Measurements from ENCODE around the gene INAFM2. TPM values are rescaled to one million over a fixed set of nuclear protein-coding genes. Genes with fewer than 3 reads are reported as not detected.
A peak's percentile ranks its signal among the peaks of the same experiment; 100 is the strongest.

Gene INAFM2
- total RNA-seq, 1 donor from 2014 or later, result 14.9 TPM

DNA sequence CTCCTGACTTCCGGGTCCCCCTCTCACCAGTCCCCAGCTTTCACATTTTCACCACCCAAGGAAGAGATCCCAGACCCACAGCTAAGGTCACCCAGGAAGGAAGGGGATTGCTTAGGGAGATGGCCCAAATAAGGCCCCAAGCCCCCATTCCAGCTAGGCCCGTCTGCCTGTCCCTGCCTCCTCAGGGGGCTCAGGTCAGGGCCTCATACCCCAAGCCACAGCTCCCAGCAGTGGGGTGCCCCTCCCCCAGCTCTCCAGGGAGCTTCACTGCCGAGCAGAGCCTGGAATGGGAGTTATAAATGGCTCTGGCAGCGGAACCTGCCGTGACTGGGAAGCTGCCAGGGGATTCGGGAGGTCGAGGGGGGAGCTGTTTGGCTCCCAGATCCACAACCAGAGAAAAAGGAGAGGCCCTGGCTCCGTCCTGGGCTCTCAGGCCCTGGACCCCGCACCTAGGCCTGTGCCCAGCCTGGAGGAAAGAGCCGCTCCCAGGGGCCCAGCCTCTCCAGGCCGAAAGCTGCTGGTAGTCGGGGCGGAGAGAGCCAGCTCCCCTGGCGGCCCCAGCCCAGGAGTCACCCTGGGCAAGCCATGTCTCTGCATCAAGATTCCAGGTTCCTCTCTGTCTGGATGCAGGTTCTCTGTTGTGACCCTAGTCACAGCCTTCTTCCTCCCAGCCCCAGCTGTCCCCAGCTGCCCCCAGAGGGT lies 16.7 kb downstream of the INAFM2 start:
- Histone ChIP-seq H3K4me3 (ENCODE audit: low read depth, low read length) (peak overlapping the region; percentile 46), H3K36me3 (ENCODE audit: control insufficient read depth, insufficient read depth, low read length) (peaks cover 3% of the 10 kb centered on the region), H3K27me3 (ENCODE audit: control insufficient read depth, insufficient read depth, low read length) (no peaks in the 10 kb centered on the region)
- no peak for DNase-seq (ENCODE audit: low read depth)
- TF ChIP-seq, protein P1, sequence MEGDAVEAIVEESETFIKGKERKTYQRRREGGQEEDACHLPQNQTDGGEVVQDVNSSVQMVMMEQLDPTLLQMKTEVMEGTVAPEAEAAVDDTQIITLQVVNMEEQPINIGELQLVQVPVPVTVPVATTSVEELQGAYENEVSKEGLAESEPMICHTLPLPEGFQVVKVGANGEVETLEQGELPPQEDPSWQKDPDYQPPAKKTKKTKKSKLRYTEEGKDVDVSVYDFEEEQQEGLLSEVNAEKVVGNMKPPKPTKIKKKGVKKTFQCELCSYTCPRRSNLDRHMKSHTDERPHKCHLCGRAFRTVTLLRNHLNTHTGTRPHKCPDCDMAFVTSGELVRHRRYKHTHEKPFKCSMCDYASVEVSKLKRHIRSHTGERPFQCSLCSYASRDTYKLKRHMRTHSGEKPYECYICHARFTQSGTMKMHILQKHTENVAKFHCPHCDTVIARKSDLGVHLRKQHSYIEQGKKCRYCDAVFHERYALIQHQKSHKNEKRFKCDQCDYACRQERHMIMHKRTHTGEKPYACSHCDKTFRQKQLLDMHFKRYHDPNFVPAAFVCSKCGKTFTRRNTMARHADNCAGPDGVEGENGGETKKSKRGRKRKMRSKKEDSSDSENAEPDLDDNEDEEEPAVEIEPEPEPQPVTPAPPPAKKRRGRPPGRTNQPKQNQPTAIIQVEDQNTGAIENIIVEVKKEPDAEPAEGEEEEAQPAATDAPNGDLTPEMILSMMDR (IDR thresholded peaks at IDR 0.05; ENCODE audit: insufficient read depth, low read length, poor library complexity, severe bottlenecking), result no peak

DNA sequence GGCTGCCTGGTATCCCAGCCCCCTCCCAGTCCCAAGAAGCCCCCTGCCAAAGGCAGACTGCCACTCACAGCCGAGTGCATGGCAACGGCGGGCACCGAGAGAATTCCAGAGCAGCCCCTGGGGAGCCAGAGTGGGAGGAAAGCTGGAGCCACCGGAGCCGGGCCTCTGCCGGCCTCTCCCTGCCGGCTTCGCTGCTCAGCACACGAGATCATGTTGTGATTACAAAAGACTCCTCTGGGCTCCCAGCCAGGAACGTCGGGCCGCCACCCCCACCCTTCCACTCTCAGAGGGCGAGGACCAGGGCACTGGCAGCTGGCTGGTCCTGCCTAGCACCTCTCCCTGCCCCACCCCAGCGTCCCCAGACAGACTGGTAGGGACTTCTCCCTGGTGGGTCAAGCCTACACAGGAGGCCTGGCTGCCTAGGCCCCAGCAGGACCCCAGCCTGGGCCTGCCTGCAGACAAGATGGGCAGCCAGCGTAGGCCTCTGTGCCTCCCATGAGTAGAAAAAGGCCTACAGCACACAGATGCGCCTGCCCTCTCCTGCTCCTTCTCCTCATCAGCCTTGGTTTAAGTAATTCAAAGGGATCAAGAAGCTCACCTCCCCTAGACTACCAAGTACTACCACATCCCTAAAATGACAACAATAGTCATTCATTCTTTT lies 17.4 kb downstream of the INAFM2 start, which contains the start of gene CCDC9B:
CCDC9B (minus strand) TSS at position 200 of the 661 bp plus-strand sequence; CDS start at position 80, 120 bp downstream.
- H3K4me3 ChIP-seq (ENCODE audit: low read depth, low read length), result peak within 1 kb of the TSS; percentile 46
- TF ChIP-seq, protein P1 (IDR thresholded peaks at IDR 0.05; ENCODE audit: insufficient read depth, low read length, poor library complexity, severe bottlenecking), result no peak
- H3K36me3 ChIP-seq (ENCODE audit: control insufficient read depth, insufficient read depth, low read length), result peaks cover 3% of the 10 kb centered on the region
- H3K27me3 ChIP-seq (ENCODE audit: control insufficient read depth, insufficient read depth, low read length), result no peaks in the 10 kb centered on the region
- peak; percentile 54 for DNase-seq (ENCODE audit: low read depth)

DNA sequence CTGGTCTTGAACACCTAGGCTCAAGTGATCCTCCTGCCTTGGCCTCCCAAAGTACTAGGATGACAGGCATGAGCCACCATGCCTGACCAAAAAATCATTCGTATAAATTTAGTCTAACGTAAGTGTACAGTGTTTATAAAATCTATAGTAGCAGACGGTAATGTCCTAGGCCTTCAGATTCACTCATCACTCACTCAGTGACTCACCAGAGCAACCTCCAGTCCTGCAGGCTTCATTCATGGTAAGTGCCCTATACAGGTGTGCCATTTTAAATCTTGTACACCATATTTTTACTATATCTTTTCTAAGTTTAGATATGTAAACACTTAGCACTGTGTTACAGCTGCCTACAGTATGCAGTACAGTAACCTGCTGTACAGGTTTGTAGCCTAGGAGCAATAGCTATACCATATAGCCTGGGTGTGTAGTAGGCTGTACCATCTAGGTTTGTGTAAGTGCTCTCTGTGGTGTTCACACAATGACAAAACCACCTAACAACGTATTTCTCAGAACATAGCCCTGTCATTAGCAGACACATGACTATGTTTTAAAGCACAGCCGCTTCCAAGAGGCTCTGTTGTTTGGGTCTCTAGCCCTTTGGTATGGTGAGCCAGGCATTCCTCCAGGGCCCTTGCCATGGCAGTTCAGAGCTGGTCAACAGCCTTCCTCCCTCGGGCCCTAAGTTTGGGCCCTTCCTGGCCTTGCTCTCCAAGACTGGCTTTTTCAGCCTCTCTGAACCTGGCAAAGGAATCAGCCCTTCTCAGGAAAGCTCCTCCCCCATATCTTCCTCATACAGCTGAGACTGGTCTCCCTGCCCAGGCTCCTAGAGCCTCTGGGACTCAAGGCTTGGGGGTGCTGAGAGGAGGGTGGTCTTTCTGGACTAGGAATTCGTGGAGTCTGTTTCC lies 19.2 kb downstream of the INAFM2 start:
- TF ChIP-seq, protein P1 (IDR thresholded peaks at IDR 0.05; ENCODE audit: insufficient read depth, low read length, poor library complexity, severe bottlenecking), result no peak

DNA sequence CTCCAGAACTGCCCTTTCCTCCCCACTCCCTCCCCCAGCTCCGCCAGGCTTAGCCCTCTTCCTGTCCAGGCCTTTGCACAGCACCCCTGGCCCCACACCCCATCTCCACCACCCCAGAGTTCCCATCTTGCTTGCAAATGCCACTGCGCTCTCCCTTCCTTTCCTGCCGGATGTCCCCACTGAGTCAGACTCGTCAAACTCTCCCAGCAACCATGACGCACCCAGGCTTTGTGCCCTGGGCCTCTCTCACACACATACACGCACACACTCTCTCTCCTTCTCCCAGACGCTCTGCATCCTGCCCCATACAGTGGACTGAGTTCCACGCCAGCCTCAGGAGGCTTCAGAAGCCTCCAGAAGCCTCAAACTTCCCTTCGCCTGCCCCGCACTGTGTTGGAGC lies 20.0 kb downstream of the INAFM2 start:
- H3K4me3 ChIP-seq (ENCODE audit: low read depth, low read length), result no peak overlapping the region
- no peak for DNase-seq (ENCODE audit: low read depth)
- H3K36me3 ChIP-seq (ENCODE audit: control insufficient read depth, insufficient read depth, low read length), result no peaks in the 10 kb centered on the region
- TF ChIP-seq, protein P1 (IDR thresholded peaks at IDR 0.05; ENCODE audit: insufficient read depth, low read length, poor library complexity, severe bottlenecking), result no peak
- H3K27me3 ChIP-seq (ENCODE audit: control insufficient read depth, insufficient read depth, low read length), result no peaks in the 10 kb centered on the region

More for the DNA sequence above, 19.2 kb downstream of the INAFM2 start:
- Histone ChIP-seq H3K27me3 (ENCODE audit: control insufficient read depth, insufficient read depth, low read length) (no peaks in the 10 kb centered on the region), H3K36me3 (ENCODE audit: control insufficient read depth, insufficient read depth, low read length) (no peaks in the 10 kb centered on the region), H3K4me3 (ENCODE audit: low read depth, low read length) (no peak overlapping the region)
- no peak for DNase-seq (ENCODE audit: low read depth)

DNA sequence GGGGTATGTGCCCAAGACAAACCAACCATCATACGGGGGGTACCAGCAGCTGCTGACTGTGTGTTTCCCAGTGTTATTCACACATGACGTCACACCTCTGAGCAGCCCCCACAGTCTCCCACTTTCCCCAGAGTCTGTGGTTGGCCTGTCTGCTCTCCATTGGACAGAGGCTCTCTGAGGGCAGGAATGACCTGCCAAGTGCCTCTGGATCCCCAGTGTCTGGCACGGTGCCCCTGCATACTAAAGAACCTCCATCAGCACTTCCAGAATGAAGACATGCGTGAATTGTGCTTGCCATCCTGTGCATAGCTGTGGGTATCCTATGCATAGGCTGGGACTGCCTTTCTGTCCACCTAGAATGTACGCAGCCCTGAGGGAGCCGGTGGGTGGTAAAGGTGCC lies 20.7 kb downstream of the INAFM2 start:
- TF ChIP-seq, protein P1 (IDR thresholded peaks at IDR 0.05; ENCODE audit: insufficient read depth, low read length, poor library complexity, severe bottlenecking), result no peak
- no peak for DNase-seq (ENCODE audit: low read depth)
- no peaks in the 10 kb centered on the region for H3K27me3 ChIP-seq (ENCODE audit: control insufficient read depth, insufficient read depth, low read length)
- no peak overlapping the region for H3K4me3 ChIP-seq (ENCODE audit: low read depth, low read length)
- no peaks in the 10 kb centered on the region for H3K36me3 ChIP-seq (ENCODE audit: control insufficient read depth, insufficient read depth, low read length)
